GM18511 (cell line): ENCODE data around the gene RABL3.
"Not testable (repeated sequence)": the region's sequence is repeated elsewhere in the genome, so short reads cannot be mapped to it uniquely, and the experiment has no call there.

Source experiments
- ATAC-seq: cut with Tn5 transposase; IDR thresholded peaks from one replicate; pipeline ENCODE4 v1.9.1; 2021; ENCODE audit warnings: mild to moderate bottlenecking, moderate library complexity; ENCODE audit not compliant: unreplicated experiment

RABL3 gene

GRCh38 chr3:120649830-120650233, 92.5 kb downstream of the RABL3 start:
- peak; percentile 61 for ATAC-seq

GRCh38 chr3:120648290-120648689, 94.0 kb downstream of the RABL3 start:
- ATAC-seq: no peak

- ATAC-seq: no peak
These were observed 95.4 kb downstream of the RABL3 start for GRCh38 chr3:120646771-120647432.

- ATAC-seq: no peak
These were observed 97.1 kb downstream of the RABL3 start for GRCh38 chr3:120645083-120645845.

- ATAC-seq: no peak
These were observed 99.9 kb downstream of the RABL3 start for GRCh38 chr3:120642368-120642948.

- ATAC-seq: no peak
These were observed 100.5 kb downstream of the RABL3 start for GRCh38 chr3:120641696-120642246.

- no peak for ATAC-seq
These were observed 102.1 kb downstream of the RABL3 start for GRCh38 chr3:120640231-120640630.

- not testable (repeated sequence) for ATAC-seq
These were observed 103.5 kb downstream of the RABL3 start for GRCh38 chr3:120638820-120639219.

- ATAC-seq: no peak
These were observed 104.3 kb downstream of the RABL3 start for GRCh38 chr3:120637851-120638559.

GRCh38 chr3:120636795-120637401, 105.4 kb downstream of the RABL3 start:
- ATAC-seq: no peak
